Measurements from ENCODE around the gene ZNF385C.

DNA sequence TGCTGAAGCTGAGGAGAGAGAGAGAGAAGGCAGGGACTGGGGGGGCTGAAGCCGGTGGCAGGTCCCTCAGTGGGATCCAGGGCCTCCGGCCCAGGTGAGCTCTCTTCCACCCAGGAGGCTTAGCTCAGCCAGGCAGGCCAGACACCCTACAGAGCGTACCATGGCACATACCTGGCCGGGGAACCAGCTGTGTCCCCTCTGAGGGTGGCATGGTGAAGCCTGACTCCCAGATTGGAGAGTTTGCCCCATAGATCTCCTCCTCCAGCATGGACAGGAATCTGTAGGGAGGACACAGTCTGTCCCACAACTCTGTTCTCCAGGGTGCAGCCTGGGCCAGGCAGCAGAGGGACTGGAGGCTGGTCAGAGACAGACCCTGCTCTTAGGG lies 19.8 kb upstream of the ZNF385C start:
- no peak for TF ChIP-seq EZH2phosphoT487 (IDR thresholded peaks at IDR 0.05; ENCODE audit: insufficient read depth, low read depth)
- TF ChIP-seq EZH2 (IDR thresholded peaks at IDR 0.05; ENCODE audit: insufficient read depth, poor library complexity, severe bottlenecking): no peak
